T-helper 1 cell treated with Interleukin-12 subunit alpha and Interleukin-12 subunit beta and Interleukin-4 antibody, amounts not matched to agents 30 μg/mL and 1 μg/mL, for 36 hours (primary cell): ENCODE results near the gene EYS.
"Not testable (repeated sequence)": the region's sequence is repeated elsewhere in the genome, so short reads cannot be mapped to it uniquely, and the experiment has no call there.

Source experiments
- H3K27ac Mint-ChIP-seq: one replicate; pipeline ENCODE4 v1.8.0; 2021; ENCODE audit warnings: mild to moderate bottlenecking, mixed read lengths
- H3K27me3 Mint-ChIP-seq: one replicate; pipeline ENCODE4 v1.8.0; 2021; ENCODE audit warnings: low read depth, mixed read lengths
- H3K36me3 Mint-ChIP-seq: one replicate; pipeline ENCODE4 v1.8.0; 2021; ENCODE audit warnings: low read depth, mixed read lengths
- H3K4me1 Mint-ChIP-seq: one replicate; pipeline ENCODE4 v1.8.0; 2021; ENCODE audit warnings: low read depth, mixed read lengths
- H3K4me3 Mint-ChIP-seq: one replicate; pipeline ENCODE4 v1.8.0; 2021; ENCODE audit warnings: mild to moderate bottlenecking, moderate library complexity, mixed read lengths
- H3K9me3 Mint-ChIP-seq: one replicate; pipeline ENCODE4 v1.8.0; 2021; ENCODE audit warnings: mixed read lengths

EYS gene

DNA sequence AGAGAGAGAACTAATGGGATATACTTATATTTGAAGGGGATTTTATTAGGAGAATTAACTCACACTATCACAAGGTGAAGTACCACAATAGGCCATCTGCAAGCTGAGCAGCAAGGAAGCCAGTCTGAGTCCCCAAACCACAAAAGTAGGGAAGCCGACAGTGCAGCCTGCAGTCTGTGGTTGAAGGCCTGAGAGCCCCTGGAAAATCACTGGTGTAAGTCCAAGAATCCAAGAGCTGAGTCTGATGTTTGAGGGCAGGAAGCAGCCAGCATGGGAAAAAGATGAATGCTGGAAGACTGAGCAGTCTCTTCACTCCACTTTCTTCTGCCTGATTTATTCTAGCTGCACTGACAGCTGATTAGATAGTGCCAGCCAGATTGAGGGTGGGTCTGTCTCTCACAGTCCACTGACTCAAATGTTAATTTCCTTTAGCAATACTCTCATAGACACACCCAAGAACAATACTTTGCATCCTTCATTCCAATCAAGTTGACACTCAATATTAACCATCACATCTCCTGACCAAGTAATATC, 1247.5 kb downstream of the EYS start:
- no peaks in the 10 kb centered on the region for H3K36me3 Mint-ChIP-seq
- no peaks in the 10 kb centered on the region for H3K4me1 Mint-ChIP-seq
- H3K4me3 Mint-ChIP-seq: no peak overlapping the region
- no peaks in the 10 kb centered on the region for H3K27me3 Mint-ChIP-seq
- no peak overlapping the region for H3K27ac Mint-ChIP-seq
- no peaks in the 10 kb centered on the region for H3K9me3 Mint-ChIP-seq

GRCh38 chr6:64448101-64448500, 1258.9 kb downstream of the EYS start:
- H3K9me3 Mint-ChIP-seq: peaks cover 21% of the 10 kb centered on the region
- H3K4me1 Mint-ChIP-seq, H3K27ac Mint-ChIP-seq, H3K4me3 Mint-ChIP-seq, H3K27me3 Mint-ChIP-seq, H3K36me3 Mint-ChIP-seq: not testable (repeated sequence)

- peaks cover 15% of the 10 kb centered on the region for H3K9me3 Mint-ChIP-seq
- no peaks in the 10 kb centered on the region for H3K4me1 Mint-ChIP-seq
- H3K27me3 Mint-ChIP-seq: no peaks in the 10 kb centered on the region
- no peak overlapping the region for H3K27ac Mint-ChIP-seq
- no peak overlapping the region for H3K4me3 Mint-ChIP-seq
- no peaks in the 10 kb centered on the region for H3K36me3 Mint-ChIP-seq
Measured at GRCh38 chr6:64445038-64445437, 1262.0 kb downstream of the EYS start.

DNA sequence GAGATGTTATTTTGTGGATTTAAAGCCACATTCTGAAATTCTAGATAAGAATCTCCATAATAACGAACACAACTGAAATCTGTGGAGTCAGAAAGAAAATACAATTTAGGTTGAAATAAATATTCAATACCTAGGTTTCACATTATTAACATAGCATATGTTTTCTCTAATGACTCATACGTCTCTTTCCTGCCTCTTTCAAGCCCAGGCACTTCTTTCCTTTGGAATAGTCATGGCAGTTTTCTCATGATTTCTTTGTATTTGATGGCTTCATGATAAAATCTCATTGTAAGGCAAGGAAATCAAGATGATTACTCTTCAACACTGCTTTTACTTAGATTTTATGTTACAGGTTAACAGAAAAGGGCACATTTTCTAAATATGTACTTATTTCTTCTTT, 1267.8 kb downstream of the EYS start:
- Mint-ChIP-seq H3K4me1 (no peaks in the 10 kb centered on the region), H3K36me3 (no peaks in the 10 kb centered on the region), H3K27me3 (no peaks in the 10 kb centered on the region), H3K27ac (no peak overlapping the region), H3K4me3 (no peak overlapping the region), H3K9me3 (peaks cover 7% of the 10 kb centered on the region)

DNA sequence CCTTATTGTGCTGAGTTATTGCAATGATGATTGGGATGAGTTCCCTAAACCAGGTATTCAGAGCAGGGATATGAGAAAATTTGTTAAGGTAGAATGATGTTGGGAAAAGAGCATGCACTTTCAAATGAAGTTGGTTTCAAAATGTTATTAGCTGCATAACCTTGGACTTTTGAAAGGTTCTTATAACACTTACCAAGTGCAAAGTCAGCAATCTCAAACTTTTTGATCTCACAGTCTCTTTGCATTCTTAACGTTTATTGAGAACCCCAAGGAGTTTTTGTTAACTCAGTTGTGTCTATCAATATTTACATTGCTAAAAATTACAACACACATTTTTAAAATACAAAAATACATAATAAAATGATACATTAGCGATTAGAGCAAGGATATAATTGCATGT, 1269.0 kb downstream of the EYS start:
- peaks cover 3% of the 10 kb centered on the region for H3K9me3 Mint-ChIP-seq
- no peaks in the 10 kb centered on the region for H3K27me3 Mint-ChIP-seq
- no peaks in the 10 kb centered on the region for H3K4me1 Mint-ChIP-seq
- no peaks in the 10 kb centered on the region for H3K36me3 Mint-ChIP-seq
- H3K27ac Mint-ChIP-seq: no peak overlapping the region
- H3K4me3 Mint-ChIP-seq: no peak overlapping the region

DNA sequence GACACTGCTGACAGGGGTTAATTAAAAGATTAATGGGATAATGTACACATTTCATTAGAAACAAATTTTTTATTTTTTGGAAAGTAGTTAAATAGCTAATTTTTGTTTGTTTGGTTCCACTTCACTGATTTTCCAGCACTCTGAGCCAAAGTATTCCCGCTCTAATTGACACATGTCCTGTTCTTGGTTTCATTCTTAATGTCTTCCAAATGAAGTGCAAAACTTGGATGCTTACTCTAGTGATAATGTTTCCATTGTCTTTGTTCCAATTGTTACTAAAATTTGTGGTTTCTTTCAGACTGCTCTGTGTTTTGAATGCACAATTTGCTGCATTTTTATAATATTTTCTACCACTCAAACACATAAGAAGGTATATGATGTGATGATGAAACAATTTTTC, 1277.1 kb downstream of the EYS start:
- Mint-ChIP-seq H3K4me3 (no peak overlapping the region), H3K4me1 (no peaks in the 10 kb centered on the region), H3K27ac (no peak overlapping the region), H3K9me3 (peaks cover 7% of the 10 kb centered on the region), H3K36me3 (no peaks in the 10 kb centered on the region), H3K27me3 (no peaks in the 10 kb centered on the region)

DNA sequence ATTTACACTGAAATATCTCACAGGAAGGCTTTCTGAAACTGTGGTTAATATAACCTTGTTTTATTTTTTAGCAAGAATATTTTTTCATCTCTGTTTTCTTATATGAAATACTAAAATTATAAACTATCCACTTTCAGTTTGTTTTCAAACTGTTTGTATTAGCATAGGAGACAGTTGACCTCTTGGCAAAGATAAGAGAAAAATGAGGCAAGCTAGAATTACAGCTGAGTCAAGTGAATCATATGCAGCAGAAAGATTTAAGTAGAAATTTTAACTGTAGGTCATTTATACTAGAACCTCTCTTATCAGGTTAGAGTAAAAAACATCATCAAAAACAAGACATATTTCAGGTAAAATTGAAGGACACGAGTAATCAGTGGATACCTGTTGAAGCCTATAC, 1278.8 kb downstream of the EYS start:
- Mint-ChIP-seq H3K9me3 (peaks cover 13% of the 10 kb centered on the region), H3K4me3 (no peak overlapping the region), H3K4me1 (no peaks in the 10 kb centered on the region), H3K36me3 (no peaks in the 10 kb centered on the region), H3K27ac (no peak overlapping the region), H3K27me3 (no peaks in the 10 kb centered on the region)

DNA sequence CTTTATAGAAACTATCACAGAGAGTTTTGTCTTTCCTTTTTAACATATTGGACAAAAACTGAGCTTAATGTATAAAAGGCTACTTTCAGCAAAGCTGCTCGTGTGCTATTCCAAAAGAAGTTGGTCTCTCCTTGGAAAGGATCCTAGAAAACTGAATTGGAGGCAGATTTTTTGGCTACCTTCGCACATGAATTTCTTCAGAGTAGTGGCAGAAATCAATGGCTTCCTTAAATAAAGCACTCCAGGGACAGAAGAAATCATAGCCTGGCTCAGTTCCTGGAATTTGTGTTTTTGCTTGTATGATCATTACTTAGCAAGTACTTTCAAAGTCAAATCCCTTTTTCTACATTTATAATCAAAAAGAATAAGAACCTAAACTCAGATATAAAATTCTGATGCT, 1291.1 kb downstream of the EYS start:
- no peaks in the 10 kb centered on the region for H3K4me1 Mint-ChIP-seq
- H3K27me3 Mint-ChIP-seq: no peaks in the 10 kb centered on the region
- H3K27ac Mint-ChIP-seq: no peak overlapping the region
- H3K36me3 Mint-ChIP-seq: no peaks in the 10 kb centered on the region
- H3K4me3 Mint-ChIP-seq: no peak overlapping the region
- H3K9me3 Mint-ChIP-seq: peaks cover 7% of the 10 kb centered on the region

DNA sequence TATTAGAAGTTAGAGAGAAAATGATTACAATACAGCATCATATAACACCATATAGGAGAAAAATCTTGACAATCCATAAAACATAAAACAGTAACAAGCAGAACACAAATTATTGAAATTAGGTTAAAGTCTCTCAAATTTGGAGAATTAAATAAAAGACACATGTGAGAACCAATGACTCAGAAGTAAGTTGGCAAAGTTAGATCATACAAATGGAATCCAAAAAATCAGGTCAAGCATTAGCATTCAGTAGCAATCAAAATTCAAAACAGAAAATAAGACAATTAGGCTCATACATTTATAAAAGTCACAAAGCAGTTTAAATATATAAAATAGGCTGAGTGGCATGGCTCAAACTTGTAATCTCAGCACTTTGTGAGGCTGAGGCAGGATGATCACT, 1295.8 kb downstream of the EYS start:
- H3K9me3 Mint-ChIP-seq: peaks cover 3% of the 10 kb centered on the region
- no peaks in the 10 kb centered on the region for H3K36me3 Mint-ChIP-seq
- no peaks in the 10 kb centered on the region for H3K27me3 Mint-ChIP-seq
- no peak overlapping the region for H3K4me3 Mint-ChIP-seq
- no peak overlapping the region for H3K27ac Mint-ChIP-seq
- no peaks in the 10 kb centered on the region for H3K4me1 Mint-ChIP-seq

DNA sequence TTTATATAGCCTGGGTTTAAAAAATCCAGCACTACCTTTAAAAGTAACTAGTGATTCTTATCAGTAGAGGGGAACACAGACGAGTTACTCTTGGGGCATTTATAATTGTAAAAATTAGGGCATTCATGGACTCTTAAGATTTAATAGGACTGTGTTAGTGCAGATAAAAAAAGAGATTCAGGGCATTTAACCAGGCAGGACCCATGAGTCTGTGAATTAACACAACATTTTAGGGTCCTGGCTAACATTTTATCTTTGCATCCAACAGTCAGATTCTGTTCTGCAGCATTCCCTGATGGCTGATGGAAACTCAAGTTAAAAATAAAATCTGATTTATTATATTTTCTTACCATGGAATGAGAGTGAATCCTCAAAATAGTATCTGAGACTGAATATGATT, 1297.1 kb downstream of the EYS start:
- Mint-ChIP-seq H3K4me1 (no peaks in the 10 kb centered on the region), H3K36me3 (no peaks in the 10 kb centered on the region), H3K9me3 (peaks cover 3% of the 10 kb centered on the region), H3K4me3 (no peak overlapping the region), H3K27ac (no peak overlapping the region), H3K27me3 (no peaks in the 10 kb centered on the region)

GRCh38 chr6:64404396-64404795, 1302.6 kb downstream of the EYS start:
- no peaks in the 10 kb centered on the region for H3K36me3 Mint-ChIP-seq
- no peaks in the 10 kb centered on the region for H3K27me3 Mint-ChIP-seq
- no peak overlapping the region for H3K27ac Mint-ChIP-seq
- peaks cover 6% of the 10 kb centered on the region for H3K9me3 Mint-ChIP-seq
- H3K4me3 Mint-ChIP-seq: no peak overlapping the region
- no peaks in the 10 kb centered on the region for H3K4me1 Mint-ChIP-seq

- Mint-ChIP-seq H3K4me3 (no peak overlapping the region), H3K36me3 (no peaks in the 10 kb centered on the region), H3K27ac (no peak overlapping the region), H3K4me1 (no peaks in the 10 kb centered on the region), H3K27me3 (no peaks in the 10 kb centered on the region), H3K9me3 (peaks cover 4% of the 10 kb centered on the region)
Measured at GRCh38 chr6:64383277-64383676, 1323.7 kb downstream of the EYS start.

- Mint-ChIP-seq H3K9me3 (peaks cover 23% of the 10 kb centered on the region), H3K36me3 (no peaks in the 10 kb centered on the region), H3K27ac (no peak overlapping the region), H3K27me3 (no peaks in the 10 kb centered on the region), H3K4me3 (no peak overlapping the region), H3K4me1 (no peaks in the 10 kb centered on the region)
Measured at GRCh38 chr6:64376394-64376793, 1330.6 kb downstream of the EYS start.

DNA sequence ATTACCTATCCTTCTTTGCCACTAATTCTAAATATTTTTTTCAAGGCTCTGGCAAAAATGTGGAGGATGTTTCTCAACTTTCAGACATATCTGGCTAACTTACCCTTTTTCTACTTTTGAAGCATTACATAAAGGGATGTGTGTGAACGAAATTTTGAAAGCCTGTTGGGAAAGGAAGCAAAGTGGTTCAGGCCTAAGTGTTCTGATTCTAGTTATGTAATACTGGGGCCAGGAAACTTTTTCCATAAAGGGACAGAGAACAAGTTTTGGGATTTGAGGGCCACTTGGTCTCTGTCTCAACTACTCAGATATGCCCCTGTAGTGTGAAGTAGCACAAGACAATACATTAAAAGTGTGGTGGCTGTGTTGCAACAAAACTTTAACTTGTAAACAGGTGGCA, 1349.6 kb downstream of the EYS start:
- H3K4me1 Mint-ChIP-seq: no peaks in the 10 kb centered on the region
- no peak overlapping the region for H3K27ac Mint-ChIP-seq
- H3K36me3 Mint-ChIP-seq: no peaks in the 10 kb centered on the region
- no peak overlapping the region for H3K4me3 Mint-ChIP-seq
- H3K9me3 Mint-ChIP-seq: no peaks in the 10 kb centered on the region
- H3K27me3 Mint-ChIP-seq: no peaks in the 10 kb centered on the region

GRCh38 chr6:64347411-64347810, 1359.6 kb downstream of the EYS start:
- H3K4me3 Mint-ChIP-seq: no peak overlapping the region
- no peaks in the 10 kb centered on the region for H3K36me3 Mint-ChIP-seq
- no peak overlapping the region for H3K27ac Mint-ChIP-seq
- H3K4me1 Mint-ChIP-seq: no peaks in the 10 kb centered on the region
- no peaks in the 10 kb centered on the region for H3K27me3 Mint-ChIP-seq
- no peaks in the 10 kb centered on the region for H3K9me3 Mint-ChIP-seq

DNA sequence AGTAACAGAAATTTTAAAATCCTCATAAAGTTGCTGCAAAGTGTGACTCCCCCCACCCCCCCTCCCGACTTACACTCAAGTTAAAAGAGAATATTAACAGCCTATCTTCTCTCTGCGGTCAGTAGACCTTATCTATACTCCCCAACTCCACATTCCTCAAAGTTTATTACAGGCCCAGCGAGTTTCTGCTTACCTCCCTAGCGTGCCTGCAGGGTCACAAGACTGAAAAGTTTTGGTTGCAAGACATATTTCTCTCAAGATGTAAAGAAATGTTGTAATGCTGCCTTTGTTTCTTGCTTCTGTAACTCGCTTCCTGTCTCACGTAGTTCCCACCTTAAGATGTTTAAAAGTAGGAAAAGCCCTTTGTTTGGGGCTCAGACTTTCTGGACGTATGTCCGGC, 1371.8 kb downstream of the EYS start:
- H3K36me3 Mint-ChIP-seq: no peaks in the 10 kb centered on the region
- no peak overlapping the region for H3K4me3 Mint-ChIP-seq

More for the DNA sequence above, 1371.8 kb downstream of the EYS start:
- Mint-ChIP-seq H3K4me1 (no peaks in the 10 kb centered on the region), H3K9me3 (peaks cover 15% of the 10 kb centered on the region), H3K27ac (no peak overlapping the region), H3K27me3 (no peaks in the 10 kb centered on the region)
